H1 (cell line): ENCODE measurements around the gene CHP2. TPM values are rescaled to one million over a fixed set of nuclear protein-coding genes. Genes with fewer than 3 reads are reported as not detected.

Experiments used
- CTCF ChIA-PET: fragments of 300-600 bp; sonication (Branson Sonifier 250); formaldehyde crosslinking; loops from one replicate; lab custom pipeline; 2021; ENCODE audit not compliant: partially characterized antibody; lab: Charles Lee
- POLR2A ChIA-PET: fragments of 300-600 bp; sonication (Branson Sonifier 250); formaldehyde crosslinking; loops from one replicate; lab custom pipeline; 2021; ENCODE audit warnings: inconsistent platforms; ENCODE audit not compliant: partially characterized antibody; lab: Charles Lee
- DNase-seq, 2 experiments: peaks; one replicate each; pipeline versions ENCODE4 v3.0.0 to v3.0.0-alpha.2; 2010 to 2022; ENCODE audit warnings: low spot score in 2 of 2, low read depth in 1 of 2, mixed read lengths in 1 of 2
- FAIRE-seq: peaks from 2 replicates; lab custom pipeline; 2011; peaks lifted over from hg19 to GRCh38; lab: Jason Lieb, UNC
- H2AFZ ChIP-seq: 2 replicates; pipeline ENCODE4 v1.8.1; 2012; ENCODE audit warnings: low read length, inconsistent platforms
- H2AK5ac ChIP-seq: 2 replicates; pipeline ENCODE4 v1.6.1; 2013; ENCODE audit warnings: low read depth, low read length
- H2BK120ac ChIP-seq: replicated peaks from 2 replicates; pipeline ENCODE3; 2013; ENCODE audit warnings: low read depth, low read length, inconsistent platforms
- H2BK12ac ChIP-seq: 2 replicates; pipeline ENCODE4 v1.6.1; 2013; ENCODE audit warnings: low read depth, low read length
- H2BK15ac ChIP-seq: 2 replicates; pipeline ENCODE4 v1.6.1; 2013; ENCODE audit warnings: low read length
- H2BK20ac ChIP-seq: 2 replicates; pipeline ENCODE4 v1.6.1; 2013; ENCODE audit warnings: low read length
- H2BK5ac ChIP-seq: 2 replicates; pipeline ENCODE4 v1.6.1; 2013; ENCODE audit warnings: low read depth, low read length
- H3K14ac ChIP-seq: 2 replicates; pipeline ENCODE4 v1.6.1; 2013; ENCODE audit warnings: inconsistent platforms; ENCODE audit not compliant: insufficient read length
- H3K18ac ChIP-seq: 2 replicates; pipeline ENCODE4 v1.6.1; 2013; ENCODE audit warnings: low read length; ENCODE audit errors: extremely low read depth
- H3K23ac ChIP-seq: 2 replicates; pipeline ENCODE4 v1.6.1; 2013; ENCODE audit warnings: inconsistent platforms; ENCODE audit not compliant: insufficient read length
- H3K23me2 ChIP-seq: 2 replicates; pipeline ENCODE4 v1.6.1; 2013; ENCODE audit warnings: low read depth, low read length
- H3K27ac ChIP-seq: 2 replicates; pipeline ENCODE4 v1.6.1; 2011; ENCODE audit warnings: low read depth, low read length, inconsistent platforms
- H3K27me3 ChIP-seq, 4 experiments: replicated peaks in 1 of 4; 1 replicate in 1 of 4; 2 replicates in 3 of 4; pipeline versions ENCODE4 v1.6.1 to v1.8.1; 2011 to 2013; ENCODE audit warnings: low read length in 3 of 4, mild to moderate bottlenecking in 3 of 4, inconsistent platforms in 2 of 4, mixed read lengths in 2 of 4, moderate library complexity in 1 of 4; ENCODE audit not compliant: control insufficient read depth in 3 of 4, insufficient read depth in 3 of 4; ENCODE audit errors: extremely low read depth in 1 of 4
- H3K36me3 ChIP-seq, 4 experiments: 2 replicates each; pipeline versions ENCODE4 v1.6.1 to v1.8.1; 2011 to 2013; ENCODE audit warnings: mild to moderate bottlenecking in 4 of 4, low read length in 3 of 4, moderate library complexity in 2 of 4, control low read depth in 1 of 4, inconsistent platforms in 1 of 4; ENCODE audit not compliant: insufficient read depth in 4 of 4, control insufficient read depth in 2 of 4
- H3K4ac ChIP-seq: replicated peaks from 2 replicates; pipeline ENCODE3; 2013; ENCODE audit warnings: low read length, low read depth, mixed read lengths, inconsistent platforms; ENCODE audit not compliant: insufficient read length
- H3K4me1 ChIP-seq, 4 experiments: replicated peaks in 1 of 4; 1 replicate in 1 of 4; 2 replicates in 3 of 4; pipeline versions ENCODE4 v1.6.1 to v1.8.1; 2011 to 2013; ENCODE audit warnings: low read length in 3 of 4, inconsistent platforms in 2 of 4, mixed read lengths in 1 of 4; ENCODE audit not compliant: insufficient read depth in 4 of 4, control insufficient read depth in 3 of 4
- H3K4me2 ChIP-seq, 2 experiments: 2 replicates each; pipeline versions ENCODE4 v1.6.1 to v1.8.1; 2011 to 2013; ENCODE audit warnings: low read depth in 2 of 2, low read length in 2 of 2, control low read depth in 1 of 2, inconsistent platforms in 1 of 2, mild to moderate bottlenecking in 1 of 2; ENCODE audit not compliant: insufficient read depth in 1 of 2
- H3K4me3 ChIP-seq, 4 experiments: fragments of 200-600, 300-600 bp in 1 of 4; sonication (generic), shearing (Covaris generic), sonication (Bioruptor Twin) in 1 of 4; 2 replicates each; pipeline versions ENCODE4 v1.5.1 to v1.8.1; 2011 to 2016; ENCODE audit warnings: low read length in 4 of 4, low read depth in 3 of 4, control low read depth in 2 of 4, inconsistent platforms in 2 of 4, mild to moderate bottlenecking in 2 of 4, mixed read lengths in 1 of 4, moderate library complexity in 1 of 4; ENCODE audit not compliant: insufficient read depth in 2 of 4; ENCODE audit errors: extremely low read depth in 1 of 4
- H3K56ac ChIP-seq: replicated peaks from 2 replicates; pipeline ENCODE3; 2013; ENCODE audit warnings: low read depth, mild to moderate bottlenecking, mixed read lengths, low read length, inconsistent platforms; ENCODE audit not compliant: insufficient read length
- H3K79me1 ChIP-seq: 2 replicates; pipeline ENCODE4 v1.6.1; 2013; ENCODE audit warnings: low read depth, low read length, control low read depth
- H3K79me2 ChIP-seq, 2 experiments: 2 replicates each; pipeline versions ENCODE4 v1.6.1 to v1.8.1; 2012 to 2013; ENCODE audit warnings: low read length in 2 of 2, mild to moderate bottlenecking in 2 of 2, inconsistent platforms in 1 of 2; ENCODE audit not compliant: insufficient read depth in 2 of 2, control insufficient read depth in 1 of 2
- H3K9ac ChIP-seq, 4 experiments: replicated peaks in 1 of 4; 1 replicate in 1 of 4; 2 replicates in 3 of 4; pipeline versions ENCODE4 v1.6.1 to v1.8.1; 2011 to 2013; ENCODE audit warnings: low read depth in 3 of 4, low read length in 3 of 4, control low read depth in 2 of 4, mild to moderate bottlenecking in 2 of 4, moderate library complexity in 2 of 4, inconsistent platforms in 1 of 4; ENCODE audit errors: extremely low read depth in 1 of 4
- H3K9me3 ChIP-seq, 2 experiments: 2 replicates each; pipeline versions ENCODE4 v1.6.1 to v1.8.1; 2012 to 2013; ENCODE audit warnings: mild to moderate bottlenecking in 2 of 2, moderate library complexity in 2 of 2, control low read depth in 1 of 2, inconsistent platforms in 1 of 2, low read depth in 1 of 2, low read length in 1 of 2, mixed read lengths in 1 of 2; ENCODE audit not compliant: insufficient read depth in 2 of 2
- H4K20me1 ChIP-seq, 2 experiments: replicated peaks in 1 of 2; 2 replicates each; pipeline versions ENCODE3 to v1.8.1; 2011 to 2013; ENCODE audit warnings: inconsistent platforms in 2 of 2, low read length in 2 of 2, mild to moderate bottlenecking in 1 of 2; ENCODE audit not compliant: insufficient read depth in 2 of 2, control insufficient read depth in 1 of 2
- H4K5ac ChIP-seq: 2 replicates; pipeline ENCODE4 v1.6.1; 2013; ENCODE audit warnings: low read length, low read depth, mixed read lengths, inconsistent platforms; ENCODE audit not compliant: insufficient read length
- H4K8ac ChIP-seq: 2 replicates; pipeline ENCODE4 v1.8.0; 2013; ENCODE audit warnings: mild to moderate bottlenecking, moderate library complexity, low read length, inconsistent platforms; ENCODE audit not compliant: insufficient read depth; ENCODE audit errors: extremely low read depth
- H4K91ac ChIP-seq: replicated peaks from 2 replicates; pipeline ENCODE3; 2013; ENCODE audit warnings: low read length, mixed read lengths, inconsistent platforms; ENCODE audit not compliant: insufficient read length
- BCL11A ChIP-seq, 2 experiments: IDR thresholded peaks; one replicate each; pipeline ENCODE4 v1.6.1; 2011; ENCODE audit warnings: low read depth in 2 of 2, low read length in 2 of 2, mild to moderate bottlenecking in 2 of 2
- EP300 ChIP-seq, 2 experiments: IDR thresholded peaks; 1 replicate in 1 of 2; 2 replicates in 1 of 2; pipeline ENCODE4 v1.6.1; 2011 to 2012; ENCODE audit warnings: low read depth in 2 of 2, low read length in 2 of 2, mild to moderate bottlenecking in 2 of 2, borderline replicate concordance in 1 of 2, inconsistent platforms in 1 of 2, moderate library complexity in 1 of 2
- KDM4A ChIP-seq: IDR thresholded peaks from one replicate; pipeline ENCODE4 v1.7.1; 2012; ENCODE audit warnings: low read depth, mild to moderate bottlenecking, moderate library complexity, low read length, inconsistent platforms; ENCODE audit not compliant: severe bottlenecking
- KDM5A ChIP-seq: fragments of 200-600 bp; IDR thresholded peaks from 2 replicates; pipeline ENCODE4 v1.7.1; 2012; ENCODE audit warnings: mild to moderate bottlenecking, low read length, inconsistent platforms, mixed read lengths
- SIRT6 ChIP-seq: IDR thresholded peaks from one replicate; pipeline ENCODE4 v1.7.1; 2012; ENCODE audit warnings: low read length, inconsistent platforms
- SIX5 ChIP-seq: IDR thresholded peaks from 2 replicates; pipeline ENCODE4 v1.6.1; 2011; ENCODE audit warnings: mild to moderate bottlenecking, low read depth, low read length
- SP2 ChIP-seq: IDR thresholded peaks from 2 replicates; pipeline ENCODE4 v1.6.1; 2012; ENCODE audit warnings: mild to moderate bottlenecking, low read length, inconsistent platforms
- SP4 ChIP-seq: IDR thresholded peaks from 2 replicates; pipeline ENCODE4 v1.6.1; 2012; ENCODE audit warnings: low read length, inconsistent platforms
- WGBS, 2 experiments: shearing (Covaris generic) in 1 of 2; methylation state at CpG; one replicate each; pipeline versions ENCODE4 v1.1.6 to v1.1.7; 2013 to 2015; ENCODE audit warnings: low lambda C conversion rate in 2 of 2, mixed read lengths in 2 of 2, inconsistent platforms in 1 of 2, low coverage in 1 of 2, missing lambda C conversion rate in 1 of 2; ENCODE audit not compliant: insufficient replicate concordance in 2 of 2, insufficient coverage in 1 of 2, insufficient read length in 1 of 2; ENCODE audit errors: extremely low coverage in 1 of 2, missing lambda C conversion rate in 1 of 2; 5-methylcytosine and 5-hydroxymethylcytosine counted together
- polyA plus RNA-seq, 7 experiments: library from polyadenylated mRNA; depleted of rRNA in 3 of 7; stranded (reverse) in 5 of 7; unstranded in 2 of 7; fragments of >200 nt in 5 of 7; fragments of 200-250 nt in 2 of 7; gene quantifications; 1 replicate in 5 of 7; 2 replicates in 1 of 7; 4 replicates in 1 of 7; pipeline versions ENCODE4 v1.2.1 to v1.2.3, GENCODE V29; 2011 to 2013; ENCODE audit warnings: missing spikeins in 2 of 7, mixed read lengths in 2 of 7
- total RNA-seq: library from RNA; stranded (reverse); fragmentation: NEBNext Ultra II Directional; extraction: Animal tissue kit (Norgen Biotek cat#: 25700); gene quantifications from 2 replicates; pipeline ENCODE4 v1.2.1, GENCODE V29; 2021

The CHP2 gene
- total and polyA plus RNA-seq, 2 of the 8 experiments (the other 6 are each of a cell fraction or from before 2014, with no cell fraction given) = 1.3 to 1.6 TPM

GRCh38 chr16:23757116-23757515 lies 2.3 kb downstream of the CHP2 start:
- no peak overlapping the region for H2AFZ ChIP-seq
- H3K23ac ChIP-seq = no peak overlapping the region
- no peak for DNase-seq
- H3K14ac ChIP-seq = no peak overlapping the region
- WGBS, 2 experiments = 78% methylated on average over 9 of the region's 9 CpGs; no CpG with 5 or more reads in 1 of the 2 experiments
- H3K79me1 ChIP-seq = no peaks in the 10 kb centered on the region
- no peak overlapping the region for H3K56ac ChIP-seq
- H3K4me3 ChIP-seq = no peak overlapping the region
- no peak overlapping the region for H3K18ac ChIP-seq
- no peak overlapping the region for H2BK15ac ChIP-seq
- H4K20me1 ChIP-seq = no peaks in the 10 kb centered on the region
- H3K27me3 ChIP-seq = peaks cover 6 to 24% (median 23%) of the 10 kb centered on the region in 4 experiments; a peak in 6 of 7 replicates
- POLR2A ChIA-PET = interaction anchor here (1.2 kb wide), 1 partner anchor 71 kb away, joined by 3 read pairs; no protein-coding TSS in a partner anchor
- H4K5ac ChIP-seq = no peak overlapping the region
- no peak overlapping the region for H2BK12ac ChIP-seq
- H3K79me2 ChIP-seq = no peaks in the 10 kb centered on the region
- H4K91ac ChIP-seq = no peak overlapping the region
- H3K4me1 ChIP-seq = peaks cover 0 to 4% (median 3%) of the 10 kb centered on the region in 4 experiments; a peak in 4 of 7 replicates
- H2BK120ac ChIP-seq = no peak overlapping the region
- H3K4me2 ChIP-seq = no peak overlapping the region
- no peak overlapping the region for H4K8ac ChIP-seq
- CTCF ChIA-PET = interaction anchor here (0.6 to 1.6 kb wide), 3 partner anchors 11 to 285 kb away, joined by 3 to 5 read pairs (median 4); no protein-coding TSS in a partner anchor
- TF ChIP-seq SP2 (no peak), EP300 (IDR thresholded peaks at IDR 0.05; ENCODE audit: borderline replicate concordance in 1 of 2, low read depth in 2 of 2, low read length in 2 of 2) (no peak), KDM4A (no peak), KDM5A (no peak), BCL11A (IDR thresholded peaks at IDR 0.05; ENCODE audit: low read depth in 2 of 2, low read length in 2 of 2) (no peak), SIX5 (no peak), SIRT6 (no peak), SP4 (no peak)
- TF ChIP-seq, all 59 proteins: peak for 0
- Histone ChIP-seq H3K23me2 (peaks cover 14% of the 10 kb centered on the region; the same call in 1 of the 2 replicates), H3K9ac (no peak overlapping the region), H2BK20ac (no peak overlapping the region), H3K4ac (no peak overlapping the region), H2AK5ac (no peak overlapping the region), H3K9me3 (peaks cover 4 to 5% of the 10 kb centered on the region in 2 experiments; a peak in 1 of 4 replicates), H3K27ac (no peak overlapping the region), H3K36me3 (no peaks in the 10 kb centered on the region), H2BK5ac (no peak overlapping the region)
- FAIRE-seq = no peak
